SJSA1 (cell line): Measurements from ENCODE around the gene PCF11. TPM values are rescaled to one million over a fixed set of nuclear protein-coding genes. Genes with fewer than 3 reads are reported as not detected.
A peak's percentile ranks its signal among the peaks of the same experiment; 100 is the strongest.
"Not testable (repeated sequence)": the region's sequence is repeated elsewhere in the genome, so short reads cannot be mapped to it uniquely, and the experiment has no call there.

Experiments
- DNase-seq, 2 experiments: peaks; one replicate each; pipeline ENCODE4 v3.0.0-alpha.2; 2015 to 2020; ENCODE audit warnings: low spot score in 2 of 2, low read depth in 1 of 2
- H3K27ac ChIP-seq: fragments of 250-450 bp; sonication (Bioruptor Pico); 2 replicates; pipeline ENCODE4 v1.5.1; 2020; ENCODE audit warnings: mild to moderate bottlenecking, moderate library complexity
- H3K27me3 ChIP-seq: fragments of 250-450 bp; sonication (Bioruptor Pico); replicated peaks from 2 replicates; pipeline ENCODE4 v1.5.1; 2020; ENCODE audit warnings: mild to moderate bottlenecking, moderate library complexity
- H3K36me3 ChIP-seq: fragments of 250-450 bp; sonication (Bioruptor Pico); 2 replicates; pipeline ENCODE4 v1.5.1; 2020; ENCODE audit warnings: mild to moderate bottlenecking
- H3K4me1 ChIP-seq: fragments of 250-450 bp; sonication (Bioruptor Pico); replicated peaks from 2 replicates; pipeline ENCODE4 v1.6.1; 2021; ENCODE audit warnings: mild to moderate bottlenecking
- H3K4me3 ChIP-seq: fragments of 250-450 bp; sonication (Bioruptor Pico); 2 replicates; pipeline ENCODE4 v1.5.1; 2020; ENCODE audit warnings: mild to moderate bottlenecking
- H3K9me3 ChIP-seq: fragments of 250-450 bp; sonication (Bioruptor Pico); replicated peaks from 2 replicates; pipeline ENCODE4 v1.5.1; 2020; ENCODE audit warnings: mild to moderate bottlenecking
- total RNA-seq: library from RNA; depleted of rRNA; stranded (reverse); fragments of >200 nt; shearing (Covaris generic); gene quantifications from 2 replicates; pipeline ENCODE4 v1.2.3, GENCODE V29; 2014

PCF11 gene
- total RNA-seq, 1 experiment from 2014 or later: 25.2 TPM

GRCh38 chr11:83192606-83193245 is 35.8 kb downstream of the PCF11 start:
- H3K27ac ChIP-seq: peak overlapping the region; percentile 82
- H3K27me3 ChIP-seq: no peaks in the 10 kb centered on the region
- H3K36me3 ChIP-seq: peaks cover 7% of the 10 kb centered on the region; the same call in 1 of the 2 replicates
- DNase-seq: no peak
- H3K4me3 ChIP-seq: peak overlapping the region; percentile 59
- 0 out of 2 replicates have a peak, but pooled peaks cover 5% of the 10 kb centered on the region for H3K4me1 ChIP-seq
- H3K9me3 ChIP-seq: no peaks in the 10 kb centered on the region

GRCh38 chr11:83193315-83194280 is 36.7 kb downstream of the PCF11 start, which contains the start of gene ANKRD42:
TSS of gene ANKRD42 (plus strand) at chr11:83193712. CDS start at chr11:83194671, 959 bp downstream.
- peak within 1 kb of the TSS; percentile 59 for H3K4me3 ChIP-seq
- peaks cover 7% of the 10 kb centered on the region; the same call in 1 of the 2 replicates for H3K36me3 ChIP-seq
- H3K27ac ChIP-seq: peak within 1 kb of the TSS; percentile 82
- peak; percentile 73 to 86 for DNase-seq
- no peaks in the 10 kb centered on the region for H3K9me3 ChIP-seq
- H3K27me3 ChIP-seq: no peaks in the 10 kb centered on the region
- 0 out of 2 replicates have a peak, but pooled peaks cover 5% of the 10 kb centered on the region for H3K4me1 ChIP-seq

GRCh38 chr11:83194281-83195142 is 37.6 kb downstream of the PCF11 start:
- Histone ChIP-seq H3K4me1 (0 out of 2 replicates have a peak, but pooled peaks cover 5% of the 10 kb centered on the region), H3K9me3 (no peaks in the 10 kb centered on the region), H3K4me3 (peak overlapping the region; percentile 59), H3K36me3 (peaks cover 7% of the 10 kb centered on the region; the same call in 1 of the 2 replicates), H3K27ac (peak overlapping the region; percentile 82), H3K27me3 (no peaks in the 10 kb centered on the region)
- DNase-seq: peak; percentile 47

GRCh38 chr11:83195143-83195466 is 38.2 kb downstream of the PCF11 start:
- H3K27me3 ChIP-seq: no peaks in the 10 kb centered on the region
- no peak for DNase-seq
- H3K27ac ChIP-seq: no peak overlapping the region
- peaks cover 7% of the 10 kb centered on the region; the same call in 1 of the 2 replicates for H3K36me3 ChIP-seq
- peak overlapping the region; percentile 59 for H3K4me3 ChIP-seq
- no peaks in the 10 kb centered on the region for H3K9me3 ChIP-seq
- 0 out of 2 replicates have a peak, but pooled peaks cover 5% of the 10 kb centered on the region for H3K4me1 ChIP-seq

GRCh38 chr11:83195649-83196048 is 38.7 kb downstream of the PCF11 start:
- no peaks in the 10 kb centered on the region for H3K27me3 ChIP-seq
- H3K9me3 ChIP-seq: no peaks in the 10 kb centered on the region
- H3K4me1 ChIP-seq: 0 out of 2 replicates have a peak, but pooled peaks cover 5% of the 10 kb centered on the region
- H3K27ac ChIP-seq: no peak overlapping the region
- DNase-seq: no peak
- no peak overlapping the region for H3K4me3 ChIP-seq
- H3K36me3 ChIP-seq: peaks cover 7% of the 10 kb centered on the region; the same call in 1 of the 2 replicates

- Histone ChIP-seq H3K4me1 (0 out of 2 replicates have a peak, but pooled peaks cover 2% of the 10 kb centered on the region), H3K4me3 (no peak overlapping the region), H3K27me3 (no peaks in the 10 kb centered on the region), H3K9me3 (no peaks in the 10 kb centered on the region), H3K36me3 (no peaks in the 10 kb centered on the region), H3K27ac (no peak overlapping the region)
- no peak for DNase-seq
These were observed 43.1 kb downstream of the PCF11 start for GRCh38 chr11:83200035-83200434.

GRCh38 chr11:83205608-83206185 is 48.8 kb downstream of the PCF11 start:
- H3K4me3 ChIP-seq: no peak overlapping the region
- DNase-seq: no peak

GRCh38 chr11:83206221-83206620 is 49.3 kb downstream of the PCF11 start:
- Histone ChIP-seq H3K9me3 (no peaks in the 10 kb centered on the region), H3K36me3 (no peaks in the 10 kb centered on the region), H3K27ac (no peak overlapping the region), H3K4me3 (no peak overlapping the region), H3K27me3 (no peaks in the 10 kb centered on the region), H3K4me1 (no peaks in the 10 kb centered on the region)
- DNase-seq: no peak

More at GRCh38 chr11:83205608-83206185, 48.8 kb downstream of the PCF11 start:
- no peaks in the 10 kb centered on the region for H3K4me1 ChIP-seq
- H3K27me3 ChIP-seq: no peaks in the 10 kb centered on the region
- no peaks in the 10 kb centered on the region for H3K36me3 ChIP-seq
- H3K27ac ChIP-seq: no peak overlapping the region
- H3K9me3 ChIP-seq: no peaks in the 10 kb centered on the region

GRCh38 chr11:83206771-83207382 is 49.9 kb downstream of the PCF11 start:
- not testable (repeated sequence) for H3K4me3 ChIP-seq, H3K4me1 ChIP-seq, H3K27me3 ChIP-seq, H3K9me3 ChIP-seq, DNase-seq, H3K36me3 ChIP-seq, H3K27ac ChIP-seq

GRCh38 chr11:83219095-83219494 is 62.2 kb downstream of the PCF11 start:
- DNase-seq: no peak
- no peaks in the 10 kb centered on the region for H3K9me3 ChIP-seq
- H3K4me3 ChIP-seq: no peak overlapping the region
- no peaks in the 10 kb centered on the region for H3K27me3 ChIP-seq
- no peak overlapping the region for H3K27ac ChIP-seq
- no peaks in the 10 kb centered on the region for H3K36me3 ChIP-seq
- 0 out of 2 replicates have a peak, but pooled peaks cover 2% of the 10 kb centered on the region for H3K4me1 ChIP-seq

- no peak overlapping the region for H3K27ac ChIP-seq
- peak overlapping the region; percentile 7; the same call in 1 of the 2 replicates for H3K4me3 ChIP-seq
- no peaks in the 10 kb centered on the region for H3K9me3 ChIP-seq
- peak; percentile 3 to 38 for DNase-seq
- 0 out of 2 replicates have a peak, but pooled peaks cover 2% of the 10 kb centered on the region for H3K4me1 ChIP-seq
- H3K36me3 ChIP-seq: no peaks in the 10 kb centered on the region
- no peaks in the 10 kb centered on the region for H3K27me3 ChIP-seq
These were observed 63.3 kb downstream of the PCF11 start for GRCh38 chr11:83220260-83220659.

GRCh38 chr11:83221694-83222093 is 64.8 kb downstream of the PCF11 start:
- DNase-seq: no peak

More at GRCh38 chr11:83221694-83222093, 64.8 kb downstream of the PCF11 start:
- 0 out of 2 replicates have a peak, but pooled peaks cover 2% of the 10 kb centered on the region for H3K4me1 ChIP-seq
- no peaks in the 10 kb centered on the region for H3K27me3 ChIP-seq
- no peaks in the 10 kb centered on the region for H3K36me3 ChIP-seq
- no peak overlapping the region for H3K27ac ChIP-seq
- H3K4me3 ChIP-seq: no peak overlapping the region
- H3K9me3 ChIP-seq: no peaks in the 10 kb centered on the region
